Effector memory CD4-positive, alpha-beta T cell (primary cell): ENCODE results near the gene CAPN9.

Experiments
- DNase-seq, 3 donors: peaks; one replicate each; pipeline ENCODE4 v3.0.0-alpha.2; 2020
- H3K27ac ChIP-seq: 2 replicates; pipeline ENCODE4 v1.7.0; 2013; ENCODE audit warnings: mild to moderate bottlenecking, low read length, moderate library complexity; ENCODE audit not compliant: insufficient read depth, poor library complexity, severe bottlenecking
- H3K27me3 ChIP-seq: replicated peaks from 2 replicates; pipeline ENCODE4 v1.7.0; 2013; ENCODE audit warnings: mild to moderate bottlenecking, low read length; ENCODE audit not compliant: insufficient read depth, control insufficient read depth, poor library complexity, severe bottlenecking
- H3K36me3 ChIP-seq: 2 replicates; pipeline ENCODE4 v1.7.0; 2013; ENCODE audit warnings: mild to moderate bottlenecking, low read length, moderate library complexity; ENCODE audit not compliant: control insufficient read depth, insufficient read depth
- H3K4me1 ChIP-seq: 2 replicates; pipeline ENCODE4 v1.7.0; 2013; ENCODE audit warnings: low read length, mild to moderate bottlenecking; ENCODE audit not compliant: control insufficient read depth, insufficient read depth, poor library complexity, severe bottlenecking
- H3K4me3 ChIP-seq: 2 replicates; pipeline ENCODE4 v1.7.0; 2013; ENCODE audit warnings: low read length, low read depth, mild to moderate bottlenecking; ENCODE audit not compliant: insufficient read depth, poor library complexity, severe bottlenecking
- H3K9me3 ChIP-seq: 2 replicates; pipeline ENCODE4 v1.7.0; 2013; ENCODE audit warnings: mild to moderate bottlenecking, low read length, moderate library complexity; ENCODE audit not compliant: control insufficient read depth

Gene CAPN9

DNA sequence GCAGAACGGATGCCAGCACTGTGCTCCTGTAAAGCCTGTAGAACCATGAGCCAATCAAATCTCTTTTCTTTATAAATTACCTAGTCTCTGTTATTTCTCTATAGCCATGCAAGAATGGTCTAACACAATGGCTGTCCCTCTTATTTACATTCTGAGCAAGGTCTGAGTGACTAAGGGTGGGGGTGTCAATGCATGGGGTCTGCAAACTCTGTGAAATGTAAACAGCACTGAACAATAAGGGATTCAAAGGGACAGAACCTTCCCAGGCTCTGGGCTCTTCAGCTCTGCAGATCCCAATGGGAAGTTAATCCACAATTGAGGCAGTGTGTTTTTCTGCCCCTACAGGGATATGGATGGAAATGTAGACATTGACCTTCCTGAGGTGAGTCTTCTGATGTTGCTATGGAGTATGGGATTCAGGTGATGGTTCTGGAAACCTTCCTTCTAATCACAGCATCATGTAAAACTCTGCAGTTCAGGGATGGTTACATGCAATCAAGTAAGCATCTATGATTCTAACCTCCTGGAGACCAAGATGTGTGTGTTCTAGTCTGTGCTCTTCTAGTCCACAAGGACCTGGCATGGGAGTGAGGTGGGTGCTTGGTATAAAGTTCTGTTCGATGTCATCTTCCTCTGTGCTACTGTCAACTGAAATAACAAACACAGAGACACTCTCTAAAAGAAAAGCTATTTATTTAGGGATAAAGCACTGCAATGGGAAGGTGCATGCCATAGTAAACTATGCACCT, 38.6 kb downstream of the CAPN9 start:
- H3K36me3 ChIP-seq: no peaks in the 10 kb centered on the region
- DNase-seq: no peak
- no peak overlapping the region for H3K27ac ChIP-seq
- H3K4me3 ChIP-seq: no peak overlapping the region
- H3K9me3 ChIP-seq: no peaks in the 10 kb centered on the region
- H3K4me1 ChIP-seq: no peaks in the 10 kb centered on the region
- H3K27me3 ChIP-seq: no peaks in the 10 kb centered on the region

DNA sequence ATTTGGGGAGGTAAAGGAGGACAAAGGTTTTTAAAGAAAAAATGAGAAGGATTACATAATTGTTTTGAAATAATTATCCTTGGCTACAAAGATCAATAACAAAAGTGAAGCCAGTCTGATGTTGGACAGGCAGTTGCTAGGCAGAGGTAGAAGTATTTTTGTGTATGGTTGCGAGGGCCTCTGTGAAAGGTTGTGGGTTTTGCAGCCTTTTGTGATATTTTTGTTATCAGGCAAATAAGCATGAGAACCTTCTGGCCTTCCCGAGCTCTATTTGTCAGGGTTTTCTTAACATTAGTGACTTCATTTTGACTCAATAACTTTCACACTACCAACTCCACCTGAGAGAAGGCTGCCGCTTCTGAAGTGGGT, 39.2 kb downstream of the CAPN9 start:
- Histone ChIP-seq H3K4me1 (no peaks in the 10 kb centered on the region), H3K9me3 (no peaks in the 10 kb centered on the region), H3K4me3 (no peak overlapping the region), H3K27ac (no peak overlapping the region), H3K36me3 (no peaks in the 10 kb centered on the region), H3K27me3 (no peaks in the 10 kb centered on the region)
- DNase-seq: no peak

DNA sequence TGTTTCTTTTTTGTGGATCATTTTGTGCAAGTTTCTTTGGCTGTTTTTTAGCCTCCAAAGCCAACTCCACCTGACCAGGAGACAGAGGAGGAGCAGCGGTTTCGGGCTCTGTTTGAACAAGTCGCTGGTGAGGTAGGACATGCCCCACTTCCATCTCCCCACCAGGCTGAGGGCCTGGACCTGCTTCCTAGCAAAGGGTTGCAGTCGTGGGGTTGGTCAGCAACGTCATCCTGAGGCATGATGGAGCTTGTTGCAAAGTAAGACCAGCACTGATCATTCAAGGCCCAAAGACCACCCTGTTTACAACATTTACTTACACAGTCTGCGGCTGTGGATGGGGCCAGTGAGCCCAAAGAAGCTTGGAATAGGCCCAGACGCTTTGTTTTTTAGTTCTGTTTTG, 40.3 kb downstream of the CAPN9 start:
- Histone ChIP-seq H3K36me3 (no peaks in the 10 kb centered on the region), H3K4me1 (no peaks in the 10 kb centered on the region), H3K27ac (no peak overlapping the region), H3K27me3 (no peaks in the 10 kb centered on the region), H3K9me3 (no peaks in the 10 kb centered on the region), H3K4me3 (no peak overlapping the region)
- DNase-seq: no peak

DNA sequence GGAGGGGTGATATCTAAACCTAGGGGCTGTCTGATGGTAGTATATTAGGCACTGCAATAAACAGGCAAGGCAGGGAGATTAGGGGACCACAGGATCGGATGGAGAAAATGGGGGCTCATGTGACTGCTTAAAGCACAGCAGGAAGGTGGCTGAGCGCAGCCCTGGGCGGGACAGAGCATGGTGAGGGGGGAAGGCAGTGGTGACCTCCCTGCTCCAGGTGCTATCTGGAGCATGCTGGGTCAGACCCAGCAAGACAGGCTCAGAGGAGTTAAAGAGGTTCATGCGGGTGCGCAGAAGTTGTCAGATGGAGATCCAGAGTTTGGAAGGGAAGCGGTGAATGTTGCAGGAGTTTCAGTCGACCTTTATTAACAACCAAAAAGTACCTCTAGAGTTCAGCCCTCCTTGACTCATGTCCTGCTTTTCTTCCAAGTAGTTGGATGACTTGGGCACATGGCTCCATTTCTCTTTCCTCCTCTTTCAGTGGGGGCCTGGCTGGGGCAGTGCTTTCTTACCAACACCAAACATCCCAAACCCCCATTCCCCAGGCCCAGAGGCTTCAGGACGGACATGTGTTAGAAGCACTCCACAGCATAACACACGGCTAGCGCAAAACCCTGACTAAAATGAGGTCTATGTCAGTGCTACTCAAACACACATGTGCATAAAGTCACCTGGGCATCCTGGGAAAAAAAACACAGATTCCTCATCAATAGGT, 41.5 kb downstream of the CAPN9 start:
- no peak overlapping the region for H3K4me3 ChIP-seq
- H3K27me3 ChIP-seq: no peaks in the 10 kb centered on the region
- DNase-seq: no peak
- no peak overlapping the region for H3K27ac ChIP-seq
- H3K9me3 ChIP-seq: no peaks in the 10 kb centered on the region
- H3K36me3 ChIP-seq: no peaks in the 10 kb centered on the region
- H3K4me1 ChIP-seq: no peaks in the 10 kb centered on the region

DNA sequence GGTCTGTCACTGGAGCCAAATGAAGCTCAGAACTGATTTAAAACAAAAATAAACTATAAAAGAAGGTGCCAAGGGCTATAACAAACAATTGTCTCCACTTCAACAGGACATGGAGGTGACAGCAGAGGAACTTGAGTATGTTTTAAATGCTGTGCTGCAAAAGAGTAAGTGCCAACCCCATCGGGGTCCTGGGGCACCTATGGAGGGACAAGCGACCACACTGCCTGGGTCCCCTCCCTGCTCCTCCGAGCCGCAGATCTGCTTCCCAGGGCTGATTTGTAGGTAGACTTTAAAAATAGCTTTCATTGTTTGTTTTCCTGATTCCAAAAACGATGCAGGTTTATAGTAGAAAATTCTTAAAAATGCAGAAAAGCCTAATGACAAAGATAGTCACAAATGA, 42.8 kb downstream of the CAPN9 start:
- DNase-seq: no peak
- no peaks in the 10 kb centered on the region for H3K4me1 ChIP-seq
- no peak overlapping the region for H3K4me3 ChIP-seq
- no peaks in the 10 kb centered on the region for H3K9me3 ChIP-seq
- H3K27ac ChIP-seq: no peak overlapping the region
- no peaks in the 10 kb centered on the region for H3K36me3 ChIP-seq
- no peaks in the 10 kb centered on the region for H3K27me3 ChIP-seq

DNA sequence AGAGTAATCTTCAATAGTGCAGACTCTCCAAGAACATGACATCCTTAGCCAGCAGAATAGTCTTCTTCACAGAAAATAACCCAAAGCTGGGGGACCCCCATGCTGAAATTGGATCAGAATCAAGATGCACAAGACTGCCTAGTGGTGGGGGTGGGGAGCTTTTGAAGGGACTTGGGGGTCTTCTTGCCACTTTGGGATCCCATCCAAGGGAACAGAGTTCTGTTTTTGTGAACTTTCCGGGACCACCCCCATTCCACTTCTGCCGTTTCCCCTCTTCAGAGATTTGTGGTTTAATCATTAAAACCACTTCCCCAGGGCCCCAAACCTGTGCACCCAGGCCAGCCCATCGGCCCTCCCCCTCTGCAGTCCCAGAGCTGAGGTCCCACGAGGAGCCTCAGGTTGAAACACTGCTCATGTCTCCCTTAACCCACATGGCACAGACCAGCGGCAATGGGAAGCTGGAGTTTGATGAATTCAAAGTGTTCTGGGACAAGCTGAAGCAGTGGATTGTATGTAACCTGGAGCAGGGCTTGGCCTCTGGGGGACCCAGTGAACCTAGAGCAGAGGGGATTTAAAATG, 44.9 kb downstream of the CAPN9 start:
- no peak overlapping the region for H3K27ac ChIP-seq
- H3K4me3 ChIP-seq: no peak overlapping the region
- H3K9me3 ChIP-seq: no peaks in the 10 kb centered on the region
- no peaks in the 10 kb centered on the region for H3K27me3 ChIP-seq
- H3K4me1 ChIP-seq: no peaks in the 10 kb centered on the region
- H3K36me3 ChIP-seq: no peaks in the 10 kb centered on the region
- DNase-seq: no peak

DNA sequence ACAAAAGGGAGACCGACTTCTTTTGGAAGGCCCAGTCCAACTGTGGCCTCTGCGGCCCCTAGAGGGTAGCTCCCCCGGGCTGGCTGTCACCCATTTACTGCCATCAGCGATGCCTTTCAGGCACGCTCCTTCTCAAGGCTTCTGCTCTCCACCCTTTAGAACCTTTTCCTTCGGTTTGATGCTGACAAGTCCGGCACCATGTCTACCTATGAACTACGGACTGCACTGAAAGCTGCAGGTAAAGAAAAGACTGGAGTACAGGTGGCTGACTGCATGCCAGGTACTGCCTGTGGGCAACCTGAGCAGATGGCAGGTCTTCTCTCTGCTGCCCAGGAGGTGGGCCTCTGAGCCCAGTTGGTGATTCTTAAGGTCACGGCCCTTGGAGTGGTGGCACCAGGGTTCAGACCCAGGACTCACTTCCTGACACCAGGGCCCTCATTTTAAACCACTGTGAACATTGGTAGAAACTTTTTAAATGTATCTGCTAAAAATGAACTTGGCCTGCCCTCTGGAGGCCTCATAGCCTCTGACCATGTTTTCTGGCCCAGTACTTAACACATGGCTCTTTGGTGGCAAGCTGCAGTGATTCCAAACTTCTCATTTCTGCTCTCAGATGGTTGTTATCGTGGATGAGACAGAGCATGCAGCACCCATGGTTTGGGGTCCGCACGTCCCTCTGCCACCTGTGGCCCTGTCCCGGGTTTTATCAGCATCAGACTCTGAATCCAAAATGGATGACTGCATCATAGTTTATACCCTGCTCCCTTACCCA, 45.7 kb downstream of the CAPN9 start:
- H3K36me3 ChIP-seq: no peaks in the 10 kb centered on the region
- H3K27me3 ChIP-seq: no peaks in the 10 kb centered on the region
- no peaks in the 10 kb centered on the region for H3K9me3 ChIP-seq
- no peaks in the 10 kb centered on the region for H3K4me1 ChIP-seq
- no peak for DNase-seq
- H3K27ac ChIP-seq: no peak overlapping the region
- no peak overlapping the region for H3K4me3 ChIP-seq

DNA sequence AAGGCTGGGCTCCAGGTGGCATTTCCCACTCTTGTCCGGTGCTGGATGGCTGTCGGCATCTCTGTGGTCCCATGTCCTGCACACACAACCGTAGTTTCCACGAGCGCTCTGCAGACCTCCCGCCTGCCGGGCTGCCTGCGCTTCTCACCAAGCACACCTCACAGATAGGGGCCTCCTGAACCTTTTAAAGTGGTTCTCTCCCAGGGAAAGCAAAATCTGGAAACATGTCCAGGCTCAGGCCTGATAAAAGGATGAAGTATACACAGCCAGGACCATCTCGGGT, 46.2 kb downstream of the CAPN9 start:
- H3K4me3 ChIP-seq: no peak overlapping the region
- H3K4me1 ChIP-seq: no peaks in the 10 kb centered on the region
- H3K27me3 ChIP-seq: no peaks in the 10 kb centered on the region
- no peaks in the 10 kb centered on the region for H3K9me3 ChIP-seq
- H3K36me3 ChIP-seq: no peaks in the 10 kb centered on the region
- H3K27ac ChIP-seq: no peak overlapping the region
- DNase-seq: no peak

DNA sequence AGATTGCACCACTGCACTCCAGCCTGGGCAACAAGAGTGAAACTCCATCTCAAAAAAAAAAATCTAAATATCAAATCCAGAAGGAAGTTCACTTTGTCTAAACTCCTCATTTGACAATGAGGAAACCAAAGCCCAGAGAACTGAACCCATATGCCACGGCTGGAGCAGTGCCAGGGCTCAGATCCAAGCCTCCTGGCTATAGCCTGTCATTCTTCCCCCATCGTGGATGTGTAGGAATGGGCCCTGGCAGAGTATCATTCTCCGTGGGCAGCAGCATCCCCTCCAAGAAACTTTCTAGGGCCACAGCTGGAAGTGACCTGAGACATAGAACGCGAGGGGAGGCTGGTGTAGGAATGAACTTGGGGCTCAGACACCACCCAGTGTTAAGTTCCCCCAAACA, 47.2 kb downstream of the CAPN9 start:
- no peak for DNase-seq
- Histone ChIP-seq H3K27me3 (no peaks in the 10 kb centered on the region), H3K4me3 (no peak overlapping the region), H3K36me3 (no peaks in the 10 kb centered on the region), H3K9me3 (no peaks in the 10 kb centered on the region), H3K27ac (no peak overlapping the region), H3K4me1 (no peaks in the 10 kb centered on the region)
